NCI-H460 (cell line): ENCODE measurements around the gene NUP153. TPM values are rescaled to one million over a fixed set of nuclear protein-coding genes. Genes with fewer than 3 reads are reported as not detected.
A peak's percentile ranks its signal among the peaks of the same experiment; 100 is the strongest.
"Not testable (repeated sequence)": the region's sequence is repeated elsewhere in the genome, so short reads cannot be mapped to it uniquely, and the experiment has no call there.

ENCODE experiments used
- DNase-seq: peaks from one replicate; pipeline ENCODE4 v3.0.0-alpha.2; 2016; ENCODE audit warnings: low read depth; ENCODE audit errors: extremely low read depth
- total RNA-seq: library from RNA; depleted of rRNA; stranded (reverse); fragments of >200 nt; shearing (Covaris generic); gene quantifications from 2 replicates; pipeline ENCODE4 v1.2.3, GENCODE V29; 2014

The NUP153 gene
- total RNA-seq, 1 experiment from 2014 or later = 31.2 TPM

GRCh38 chr6:17714879-17715851 lies 8.4 kb upstream of the NUP153 start:
- DNase-seq = peak; percentile 26

GRCh38 chr6:17714177-17714576 lies 7.5 kb upstream of the NUP153 start:
- DNase-seq = no peak

- no peak for DNase-seq
Observed at GRCh38 chr6:17712576-17712975, 5.9 kb upstream of the NUP153 start.

DNA sequence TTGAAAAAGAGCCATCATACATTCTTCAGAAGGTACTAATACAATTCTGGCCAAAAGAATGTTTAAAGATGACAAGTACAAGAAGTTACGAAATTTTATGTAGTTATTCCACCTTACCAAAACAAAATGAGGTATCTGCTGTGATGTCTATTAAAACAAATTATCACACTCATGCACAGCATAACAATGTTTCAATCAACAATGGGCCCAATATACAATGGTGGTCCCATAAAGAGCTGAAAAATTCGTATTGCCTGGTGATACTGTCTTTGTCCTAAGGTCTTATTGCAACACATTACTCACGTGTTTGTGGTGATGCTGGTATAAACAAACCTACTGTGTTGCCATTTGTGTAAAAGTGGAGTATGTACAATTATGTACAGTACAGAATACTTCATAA lies 3.6 kb upstream of the NUP153 start:
- no peak for DNase-seq

GRCh38 chr6:17709476-17709875 lies 2.8 kb upstream of the NUP153 start:
- no peak for DNase-seq

DNA sequence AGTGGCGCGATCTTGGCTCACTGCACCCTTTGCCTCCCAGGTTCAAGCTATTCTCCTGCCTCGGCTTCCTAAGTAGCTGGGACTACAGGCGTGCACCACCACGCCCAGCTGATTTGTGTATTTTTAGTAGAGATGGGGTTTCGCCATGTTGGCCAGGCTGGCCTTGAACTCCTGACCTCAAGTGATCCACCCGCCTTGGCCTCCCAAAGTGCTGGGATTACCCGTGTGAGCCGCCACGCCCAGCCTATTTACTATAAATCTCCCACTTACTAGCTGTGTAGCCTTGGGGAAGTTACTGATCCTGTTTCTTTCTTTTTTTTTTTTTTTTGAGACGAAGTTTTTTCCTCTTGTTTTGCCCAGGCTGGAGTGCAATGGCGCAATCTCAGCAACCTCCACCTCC lies 1.3 kb upstream of the NUP153 start:
- not testable (repeated sequence) for DNase-seq

DNA sequence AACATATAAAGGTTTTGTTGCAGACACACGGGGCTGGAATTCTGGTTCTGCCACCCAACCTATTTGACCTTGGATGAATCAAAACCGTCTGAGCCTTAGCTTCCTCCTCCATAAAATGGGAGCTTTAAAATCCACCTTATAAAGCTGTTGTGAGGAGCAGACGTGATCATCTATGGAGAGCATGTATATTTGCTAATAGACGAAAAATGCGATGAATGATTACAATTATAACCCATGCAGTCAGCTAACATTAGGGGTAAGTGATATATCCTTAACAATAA lies 586 bp upstream of the NUP153 start:
- DNase-seq = no peak

DNA sequence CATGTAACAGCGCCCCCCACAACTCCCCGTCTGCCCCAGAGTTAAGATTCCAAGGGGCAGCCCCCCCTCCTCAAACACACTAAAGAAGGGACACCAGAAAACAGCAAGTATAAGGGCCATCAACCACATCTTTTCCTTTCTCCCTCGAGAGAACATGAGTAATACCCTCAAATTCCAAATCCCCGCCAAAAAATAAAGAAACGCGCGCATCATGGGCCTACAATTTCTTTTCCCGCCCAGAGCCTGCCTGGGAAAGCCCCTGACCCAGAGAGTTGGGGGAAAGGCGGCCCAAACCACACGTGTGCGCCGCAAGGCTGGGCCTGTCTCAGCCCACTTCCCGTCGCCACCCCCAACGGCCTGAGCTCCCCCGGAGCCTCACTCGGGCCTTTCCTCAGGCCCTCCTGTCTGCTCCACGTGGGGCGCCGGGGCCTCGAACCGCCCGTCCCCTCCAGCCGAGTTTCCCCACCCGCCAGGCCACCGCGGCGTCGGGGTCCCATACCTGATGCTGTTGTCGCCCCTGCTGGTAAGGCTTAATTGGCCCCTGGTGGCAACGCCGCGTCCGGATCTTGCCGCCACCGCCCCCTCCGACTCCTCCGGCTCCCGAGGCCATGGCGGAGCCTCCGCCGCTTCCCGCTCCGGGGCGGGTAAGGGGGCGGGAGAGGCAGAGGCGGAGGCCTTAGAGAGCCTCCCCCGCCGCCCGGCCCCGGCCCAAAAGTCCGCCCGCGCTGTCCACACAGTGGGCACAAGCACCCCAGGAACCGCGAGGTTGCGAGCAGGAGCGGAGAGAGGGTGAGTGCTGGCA lies 746 bp downstream of the NUP153 start:
- peak; percentile 18 for DNase-seq

DNA sequence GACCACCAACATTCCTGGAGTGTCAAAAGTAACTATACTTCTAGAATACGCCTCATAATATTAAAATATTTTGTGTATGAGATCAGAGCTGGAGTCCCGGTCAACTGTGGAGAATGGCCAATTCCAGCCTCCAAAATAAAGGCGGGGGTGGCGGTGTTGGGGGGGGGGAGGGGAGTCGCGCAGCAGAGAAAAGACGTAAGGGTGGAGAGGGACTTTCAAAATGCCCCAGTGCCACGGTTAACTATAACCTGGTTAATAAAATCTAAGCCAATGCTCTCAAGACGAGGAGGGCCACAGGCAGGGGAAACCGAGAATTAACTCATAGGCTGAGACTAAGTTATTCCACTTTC lies 1.3 kb downstream of the NUP153 start:
- peak; percentile 32 for DNase-seq

GRCh38 chr6:17703256-17703694 lies 3.5 kb downstream of the NUP153 start:
- peak; percentile 20 for DNase-seq

DNA sequence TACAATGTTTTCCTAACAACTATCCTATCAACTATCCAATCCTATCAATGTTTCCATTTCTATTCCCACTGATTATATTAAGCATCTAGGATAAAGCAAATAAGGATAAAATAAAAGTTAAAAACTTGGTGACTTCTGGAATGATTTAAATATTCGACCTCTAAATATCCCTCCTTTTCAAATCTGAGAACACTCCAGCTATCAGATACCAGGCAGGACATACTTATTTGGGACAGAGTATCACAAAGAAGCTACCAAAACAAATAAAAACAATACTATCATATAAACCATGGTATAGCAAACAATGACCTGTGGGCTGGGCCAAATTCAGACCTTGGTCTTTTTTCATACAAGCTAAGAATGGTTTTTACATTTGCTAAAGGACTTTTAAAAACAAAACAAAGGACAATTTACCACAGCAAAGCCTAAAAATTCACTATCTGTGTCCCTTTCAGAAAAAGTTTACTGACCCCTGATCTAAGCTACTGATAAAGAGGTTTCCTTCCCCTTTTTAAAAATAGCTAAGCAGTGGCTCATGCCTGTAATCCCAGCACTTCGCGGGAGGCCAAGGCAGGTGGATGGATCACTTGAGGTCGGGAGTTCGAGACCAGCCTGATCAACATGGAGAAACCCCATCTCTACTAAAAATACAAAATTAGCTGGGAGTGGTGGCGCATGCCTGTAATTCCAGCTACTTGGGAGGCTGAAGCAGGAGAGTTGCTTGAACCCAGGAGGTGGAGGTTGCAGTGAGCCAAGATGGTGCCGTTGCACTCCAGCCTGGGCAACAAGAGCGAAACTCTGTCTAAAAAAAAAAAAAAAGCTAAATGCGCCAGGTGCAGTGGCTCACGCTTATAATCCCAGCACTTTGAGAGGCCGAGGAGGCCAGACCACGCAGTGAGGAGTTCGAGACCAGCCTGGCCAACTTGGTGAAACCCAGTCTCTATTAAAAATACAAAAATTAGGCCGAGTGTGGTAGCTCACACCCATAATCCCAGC lies 6.0 kb downstream of the NUP153 start:
- DNase-seq = no peak

GRCh38 chr6:17691925-17692538 lies 14.7 kb downstream of the NUP153 start:
- DNase-seq = no peak

- no peak for DNase-seq
Observed at GRCh38 chr6:17688481-17688880, 18.2 kb downstream of the NUP153 start.

DNA sequence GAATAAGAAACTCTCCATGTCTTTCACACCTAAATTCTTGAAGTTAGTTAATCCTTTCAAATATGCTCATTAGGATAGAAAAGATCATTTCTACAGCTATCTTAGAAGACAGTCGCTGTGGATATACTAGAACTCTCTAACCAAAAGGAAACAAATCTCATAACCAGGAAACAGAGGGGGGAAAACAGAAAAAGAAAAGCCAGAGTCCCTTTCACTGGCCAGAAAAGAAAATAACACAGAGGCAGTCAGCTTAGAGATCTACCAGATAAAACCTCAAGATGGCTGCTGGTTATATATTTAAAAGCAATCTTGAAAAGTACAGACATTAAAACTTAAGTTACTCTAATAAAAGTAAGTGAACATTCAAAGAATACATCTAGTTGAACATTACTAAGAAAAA lies 19.6 kb downstream of the NUP153 start:
- no peak for DNase-seq

DNA sequence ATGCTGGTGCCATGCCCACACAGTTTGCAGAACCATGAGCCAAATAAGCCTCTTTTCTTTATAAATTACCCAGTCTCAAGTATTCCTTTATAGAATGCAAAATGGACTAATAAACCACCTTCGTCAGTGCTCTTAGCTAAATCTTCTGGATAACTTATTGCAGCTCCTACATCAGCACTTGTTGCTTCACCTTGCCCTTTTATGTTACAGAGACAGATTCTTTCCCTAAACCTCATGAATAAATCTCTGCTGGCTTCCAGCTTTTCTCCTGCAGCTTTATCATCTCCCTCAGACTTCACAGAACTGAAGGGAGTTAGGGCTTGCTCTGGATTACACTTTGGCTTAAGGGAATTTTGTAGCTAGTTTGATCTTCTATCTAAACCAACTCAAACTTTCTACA lies 22.6 kb downstream of the NUP153 start:
- no peak for DNase-seq

- DNase-seq = no peak
Observed at GRCh38 chr6:17683428-17683827, 23.3 kb downstream of the NUP153 start.

DNA sequence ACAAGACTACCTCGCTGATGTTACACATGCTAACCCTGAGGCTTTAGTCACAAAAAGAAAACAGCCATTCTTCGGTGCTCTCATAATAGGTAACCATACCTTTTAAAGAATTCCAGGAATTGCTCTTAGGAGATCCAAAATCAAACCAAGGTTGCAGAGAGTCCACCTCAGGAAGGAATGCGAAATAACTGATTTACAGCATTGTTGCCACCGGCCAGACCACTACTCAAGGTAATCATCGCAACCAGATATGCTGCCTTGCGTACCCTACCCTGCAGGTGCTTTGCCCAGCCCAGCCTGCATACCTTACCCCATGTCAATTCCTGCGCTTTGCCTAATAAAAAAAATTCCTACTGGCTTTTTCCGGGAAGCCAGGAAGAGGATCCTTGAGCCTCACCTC lies 27.0 kb downstream of the NUP153 start:
- DNase-seq = no peak

DNA sequence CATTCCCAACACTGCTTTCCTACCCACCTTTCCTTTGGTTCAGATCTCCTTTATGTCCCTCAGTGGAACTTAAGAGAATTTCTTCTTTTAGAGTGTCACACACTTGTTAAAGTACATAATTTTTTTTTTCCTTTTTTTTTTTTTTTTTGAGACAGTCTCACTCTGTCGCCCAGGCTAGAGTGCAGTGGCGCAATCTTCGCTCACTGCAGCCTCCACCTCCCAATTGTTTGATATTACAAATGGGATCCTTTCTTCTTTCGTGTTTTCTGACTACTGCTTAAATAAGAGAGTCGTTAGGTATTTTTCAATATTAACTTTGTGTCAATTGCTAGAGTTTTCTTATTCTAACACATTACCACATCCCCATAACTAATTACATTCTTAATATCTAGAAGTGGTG lies 29.1 kb downstream of the NUP153 start:
- DNase-seq = no peak

DNA sequence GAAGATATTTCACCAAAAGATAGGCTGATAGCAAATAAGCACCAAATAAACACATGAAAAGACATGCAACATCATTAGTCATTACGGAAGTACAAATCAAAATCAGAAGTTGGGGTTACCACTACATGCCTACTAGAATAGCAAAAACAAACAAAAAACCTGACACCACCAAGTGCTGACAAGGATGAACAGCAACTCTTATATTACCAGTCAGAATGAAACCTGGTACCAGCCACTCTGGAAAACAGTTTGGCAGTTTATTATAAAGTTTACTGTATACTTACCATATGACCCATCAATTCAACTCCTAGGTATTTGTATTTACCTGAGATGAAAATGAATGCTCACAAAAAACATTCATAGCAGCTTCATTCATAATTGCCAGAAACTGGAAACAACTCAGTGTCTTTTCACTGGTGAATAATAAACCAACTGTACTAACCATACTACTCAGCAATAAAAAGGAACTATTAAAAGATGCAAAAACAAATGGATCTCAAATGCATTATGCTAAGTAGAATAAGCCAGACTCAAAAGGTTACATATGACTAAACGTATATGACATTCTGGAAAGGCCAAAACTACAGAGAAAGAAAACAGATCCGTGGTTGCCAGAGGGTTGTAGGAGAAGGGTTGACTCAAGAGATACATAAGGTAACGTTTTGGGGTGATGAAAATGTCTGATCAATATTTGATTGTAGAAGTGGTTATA lies 33.0 kb downstream of the NUP153 start:
- no peak for DNase-seq
